Measurements from ENCODE around the gene TMEM170A. TPM values are rescaled to one million over a fixed set of nuclear protein-coding genes. Genes with fewer than 3 reads are reported as not detected.

TMEM170A gene
- total and polyA plus RNA-seq, 2 donors (not counting 1 experiment from before 2014, with no cell fraction given), result 21.8 to 37.9 TPM

GRCh38 chr16:75491876-75492275 lies 27.4 kb upstream of the TMEM170A start:
- H3K4me1 ChIP-seq (ENCODE audit: control insufficient read depth in 2 of 2, insufficient read depth in 2 of 2, low read length in 2 of 2), result peaks cover 7 to 11% of the 10 kb centered on the region in 2 donors
- no peak overlapping the region for H3K27ac ChIP-seq (ENCODE audit: low read length in 2 of 2)
- H3K4me2 ChIP-seq (replicated peaks; ENCODE audit: low read depth, low read length, poor library complexity, severe bottlenecking), result no peak overlapping the region
- ATAC-seq (ENCODE audit: low read depth) (no peak), DNase-seq (no peak)
- H3K9me3 ChIP-seq (ENCODE audit: control extremely low read depth in 1 of 3, control insufficient read depth in 2 of 3, insufficient read depth in 1 of 3, low read length in 2 of 3), result peaks cover 0 to 3% (median 0%) of the 10 kb centered on the region in 3 donors
- H3K4me3 ChIP-seq (ENCODE audit: control extremely low read depth in 1 of 5, extremely low read depth in 1 of 5, insufficient read depth in 1 of 5, low read depth in 2 of 5, low read length in 4 of 5), result no peak overlapping the region
- peaks cover 0 to 16% (median 5%) of the 10 kb centered on the region in 4 experiments for H3K27me3 ChIP-seq (replicated peaks in 1 of 4; ENCODE audit: control extremely low read depth in 1 of 4, control insufficient read depth in 3 of 4, insufficient read depth in 4 of 4, low read length in 3 of 4)
- ChIA-PET POLR2A (no interaction called here), CTCF (interaction anchor here (1.0 to 1.2 kb wide), 2 partner anchors 20 to 25 kb away, joined by 3 read pairs; no protein-coding TSS in a partner anchor)
- H3K36me3 ChIP-seq (replicated peaks in 1 of 2; ENCODE audit: control extremely low read depth in 1 of 2, control insufficient read depth in 1 of 2, extremely low read depth in 1 of 2, insufficient read depth in 2 of 2, low read length in 1 of 2), result no peaks in the 10 kb centered on the region
- Mint-ChIP-seq H3K27ac (no peak overlapping the region), H3K9me3 (ENCODE audit: insufficient read depth) (no peaks in the 10 kb centered on the region), H3K4me1 (peaks cover 17% of the 10 kb centered on the region), H3K27me3 (peaks cover 22% of the 10 kb centered on the region), H3K4me3 (no peak overlapping the region)
- H2AFZ ChIP-seq (ENCODE audit: insufficient read depth, low read depth, low read length, poor library complexity, severe bottlenecking), result no peak overlapping the region
- H4K20me1 ChIP-seq (ENCODE audit: control insufficient read depth, insufficient read depth, low read length, poor library complexity, severe bottlenecking), result no peaks in the 10 kb centered on the region
- no peak for TF ChIP-seq EZH2 (IDR thresholded peaks at IDR 0.05; ENCODE audit: borderline replicate concordance, insufficient read depth, low read depth, low read length, poor library complexity, severe bottlenecking)
- no peak for TF ChIP-seq CTCF (IDR thresholded peaks at IDR 0.05)
- H3K9ac ChIP-seq (ENCODE audit: low read length), result no peak overlapping the region
- intact Hi-C loops (cut with micrococcal nuclease), result no loop called here
- no peaks in the 10 kb centered on the region for H3K79me2 ChIP-seq (ENCODE audit: control insufficient read depth, insufficient read depth, low read length)
- 100% methylated on average over 1 of the region's 1 CpG for WGBS (ENCODE audit: insufficient coverage)

- no peaks in the 10 kb centered on the region for H3K9me3 Mint-ChIP-seq (ENCODE audit: insufficient read depth)
- Histone ChIP-seq H3K79me2 (ENCODE audit: control insufficient read depth, insufficient read depth, low read length) (no peaks in the 10 kb centered on the region), H4K20me1 (ENCODE audit: control insufficient read depth, insufficient read depth, low read length, poor library complexity, severe bottlenecking) (no peaks in the 10 kb centered on the region), H3K4me3 (ENCODE audit: control extremely low read depth in 1 of 5, extremely low read depth in 1 of 5, insufficient read depth in 1 of 5, low read depth in 2 of 5, low read length in 4 of 5) (no peak overlapping the region), H2AFZ (ENCODE audit: insufficient read depth, low read depth, low read length, poor library complexity, severe bottlenecking) (no peak overlapping the region), H3K4me2 (replicated peaks; ENCODE audit: low read depth, low read length, poor library complexity, severe bottlenecking) (no peak overlapping the region), H3K9ac (ENCODE audit: low read length) (no peak overlapping the region), H3K36me3 (replicated peaks in 1 of 2; ENCODE audit: control extremely low read depth in 1 of 2, control insufficient read depth in 1 of 2, extremely low read depth in 1 of 2, insufficient read depth in 2 of 2, low read length in 1 of 2) (no peaks in the 10 kb centered on the region), H3K27me3 (replicated peaks in 1 of 4; ENCODE audit: control extremely low read depth in 1 of 4, control insufficient read depth in 3 of 4, insufficient read depth in 4 of 4, low read length in 3 of 4) (no peaks in the 10 kb centered on the region), H3K27ac (ENCODE audit: low read length in 2 of 2) (no peak overlapping the region), H3K9me3 (ENCODE audit: control extremely low read depth in 1 of 3, control insufficient read depth in 2 of 3, insufficient read depth in 1 of 3, low read length in 2 of 3) (no peaks in the 10 kb centered on the region), H3K4me1 (ENCODE audit: control insufficient read depth in 2 of 2, insufficient read depth in 2 of 2, low read length in 2 of 2) (peaks cover 0 to 3% of the 10 kb centered on the region in 2 donors)
- ChIA-PET POLR2A (interaction anchor here (0.7 kb wide), 1 partner anchor 12 kb away, joined by 4 read pairs; no protein-coding TSS in a partner anchor), CTCF (no interaction called here)
- peaks cover 31% of the 10 kb centered on the region for H3K4me1 Mint-ChIP-seq
- no peak for DNase-seq
- peaks cover 4% of the 10 kb centered on the region for H3K27me3 Mint-ChIP-seq
- intact Hi-C loops (cut with micrococcal nuclease), result no loop called here
- TF ChIP-seq EZH2 (IDR thresholded peaks at IDR 0.05; ENCODE audit: borderline replicate concordance, insufficient read depth, low read depth, low read length, poor library complexity, severe bottlenecking) (no peak), CTCF (IDR thresholded peaks at IDR 0.05) (no peak)
- WGBS (ENCODE audit: insufficient coverage), result 60% methylated on average over 1 of the region's 2 CpGs
- no peak overlapping the region for H3K4me3 Mint-ChIP-seq
- no peak for ATAC-seq (ENCODE audit: low read depth)
- H3K27ac Mint-ChIP-seq, result no peak overlapping the region
These were observed 23.8 kb upstream of the TMEM170A start for GRCh38 chr16:75488322-75488721.

All from B cell (primary cell).